ENCODE data around the gene CALD1.

The CALD1 gene

GRCh38 chr7:134789967-134790685 is 10.7 kb downstream of the CALD1 start:
- DNase-seq: no peak

GRCh38 chr7:134792968-134793367 is 13.5 kb downstream of the CALD1 start:
- no peak for DNase-seq

DNA sequence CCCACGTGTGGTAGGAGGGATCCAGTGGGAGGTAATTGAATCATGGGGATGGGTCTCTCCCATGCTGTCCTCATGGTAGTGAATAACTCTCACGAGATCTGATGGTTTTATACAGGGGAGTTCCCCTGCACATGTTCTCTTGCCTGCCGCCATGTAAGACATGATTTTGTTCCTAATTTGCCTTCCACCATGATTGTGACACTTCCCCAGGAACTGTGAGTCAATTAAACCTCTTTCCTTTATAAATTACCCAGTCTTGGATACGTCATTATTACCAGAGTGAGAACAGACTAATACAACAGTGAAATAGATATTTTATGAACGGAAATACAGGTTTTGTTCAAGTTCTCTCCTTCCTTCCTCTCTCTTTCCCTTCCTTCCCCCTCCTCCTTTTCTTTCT is 15.8 kb downstream of the CALD1 start:
- no peak for DNase-seq

- no peak for DNase-seq
Observed at GRCh38 chr7:134798155-134798554, 18.7 kb downstream of the CALD1 start.

GRCh38 chr7:134799377-134799776 is 19.9 kb downstream of the CALD1 start:
- no peak for DNase-seq

DNA sequence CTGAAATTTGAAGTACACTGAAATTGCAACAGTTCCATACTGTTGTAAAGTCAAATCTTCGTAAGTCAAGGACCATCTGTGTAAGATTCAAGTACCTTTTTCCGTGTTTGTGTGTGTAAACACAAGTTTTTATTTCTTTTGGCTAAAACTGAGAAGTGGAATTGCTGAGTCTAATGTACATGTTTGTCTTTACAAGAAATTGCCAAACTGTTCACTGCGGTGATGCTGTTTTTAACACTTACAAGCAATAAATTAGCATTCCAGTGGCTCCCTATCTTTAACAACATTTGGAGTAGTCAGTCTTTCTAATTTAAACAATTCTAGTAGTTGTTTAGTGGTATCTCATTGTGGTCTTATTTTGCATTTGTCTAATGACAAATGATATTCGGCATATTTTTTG is 23.3 kb downstream of the CALD1 start:
- DNase-seq: no peak

- DNase-seq: no peak
Observed at GRCh38 chr7:134804351-134804750, 24.9 kb downstream of the CALD1 start.

- no peak for DNase-seq
Observed at GRCh38 chr7:134804854-134805253, 25.4 kb downstream of the CALD1 start.

GRCh38 chr7:134806197-134806596 is 26.8 kb downstream of the CALD1 start:
- no peak for DNase-seq

DNA sequence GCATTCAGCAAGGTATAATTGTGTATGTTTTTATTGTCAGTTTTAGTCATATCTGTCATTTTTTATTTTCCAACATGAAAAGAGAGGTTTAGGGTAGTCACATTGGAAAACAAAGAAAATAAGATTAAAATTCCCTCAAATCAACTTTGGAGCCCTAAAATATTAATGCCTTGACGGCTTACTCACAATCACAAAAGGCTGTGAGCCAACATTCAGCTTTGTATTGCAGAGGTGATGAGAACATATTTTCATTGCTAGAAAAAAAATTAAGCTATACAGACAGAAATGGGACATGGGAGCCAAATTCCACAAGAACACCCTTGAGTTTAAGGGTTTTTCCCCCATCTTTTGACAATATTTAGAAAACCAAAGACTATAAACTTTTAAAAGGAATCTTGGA is 30.2 kb downstream of the CALD1 start:
- no peak for DNase-seq

- no peak for DNase-seq
Observed at GRCh38 chr7:134811765-134812164, 32.3 kb downstream of the CALD1 start.

DNA sequence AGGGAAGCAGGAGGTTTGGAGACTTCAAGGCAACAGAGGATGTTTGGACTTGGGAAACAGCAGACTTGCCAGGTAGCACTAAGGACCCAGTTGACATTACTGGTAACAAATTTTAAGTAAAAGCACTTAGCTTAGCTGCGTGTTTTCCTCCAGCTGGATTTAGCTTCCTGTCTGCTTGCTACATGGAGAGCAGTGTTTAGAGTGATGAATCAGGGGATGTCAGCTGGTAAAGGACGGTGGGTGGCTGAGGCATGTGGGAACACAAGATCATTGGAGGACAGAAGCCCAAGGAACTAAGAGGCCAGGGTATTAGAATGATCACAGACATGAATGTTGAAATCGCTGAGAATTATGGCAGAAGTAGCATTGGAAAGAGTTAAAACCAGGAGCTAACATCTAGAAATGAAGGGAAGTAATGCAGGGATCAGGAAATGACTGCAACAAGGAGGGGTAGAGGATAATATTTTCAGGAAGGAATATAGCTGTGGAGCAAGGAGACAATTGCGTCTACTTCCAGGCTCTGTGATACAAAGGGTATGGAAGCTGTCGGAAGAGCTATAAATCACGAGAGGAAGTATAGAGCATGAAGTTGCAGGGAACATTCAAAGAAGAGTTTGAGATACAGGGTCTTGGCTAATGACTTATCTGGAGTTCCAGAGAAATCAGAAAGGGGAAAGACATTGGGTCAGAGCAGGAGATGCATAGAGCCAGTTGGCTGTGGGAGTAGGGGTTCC is 34.4 kb downstream of the CALD1 start:
- DNase-seq: no peak

- DNase-seq: no peak
Observed at GRCh38 chr7:134814730-134815364, 35.4 kb downstream of the CALD1 start.

DNA sequence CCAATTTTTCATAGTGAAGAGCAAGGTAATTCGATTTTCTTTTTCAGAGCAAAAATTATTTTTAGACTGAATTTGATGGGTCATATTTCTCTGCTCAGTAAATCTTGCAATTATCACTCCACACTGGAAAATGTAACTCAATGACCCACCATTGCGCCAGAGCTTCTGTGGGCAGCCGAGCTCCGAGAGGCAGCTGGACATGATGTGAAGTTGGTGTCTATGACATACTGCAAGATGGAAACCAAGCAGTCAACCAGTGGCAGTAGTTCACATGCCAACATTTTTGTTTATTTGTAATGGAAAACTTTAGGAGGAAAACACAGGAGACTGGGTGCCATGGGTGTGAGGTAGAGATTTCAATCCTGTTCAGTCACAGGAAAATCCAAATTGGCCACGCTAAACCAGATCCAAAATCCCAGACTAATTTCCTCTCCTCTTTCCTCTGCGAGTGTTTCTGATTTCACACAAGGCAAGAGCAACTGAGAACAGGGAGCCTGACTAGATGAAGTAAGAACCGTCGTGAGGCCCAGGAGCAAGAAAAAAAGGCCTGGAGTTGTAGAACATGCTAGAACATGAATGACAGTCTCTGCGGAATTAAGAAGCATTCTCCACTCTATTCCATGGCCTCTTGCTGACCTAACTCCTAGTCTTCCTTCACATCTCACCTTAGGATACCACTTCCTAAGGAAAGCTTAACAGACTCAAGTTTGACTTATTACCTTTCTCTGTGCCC is 39.3 kb downstream of the CALD1 start:
- DNase-seq: no peak

DNA sequence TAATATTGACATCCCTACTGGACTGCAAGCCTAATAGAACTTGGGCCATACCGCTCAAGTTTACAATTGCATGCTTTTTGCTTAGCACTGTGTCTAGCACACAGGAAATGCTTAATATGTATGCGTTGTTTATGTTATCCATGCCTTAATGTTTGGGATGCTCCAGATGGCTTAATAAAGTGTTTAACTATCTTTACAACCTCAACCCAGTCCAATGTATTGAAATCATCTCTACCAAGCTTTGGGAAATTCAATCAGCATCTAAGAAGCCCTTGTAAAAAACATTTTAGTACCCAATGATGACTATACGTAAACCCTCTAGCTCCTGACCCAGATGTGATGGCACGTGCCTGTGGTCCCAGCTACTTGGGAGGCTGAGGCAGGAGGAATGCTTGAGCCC is 40.0 kb downstream of the CALD1 start:
- DNase-seq: no peak

DNA sequence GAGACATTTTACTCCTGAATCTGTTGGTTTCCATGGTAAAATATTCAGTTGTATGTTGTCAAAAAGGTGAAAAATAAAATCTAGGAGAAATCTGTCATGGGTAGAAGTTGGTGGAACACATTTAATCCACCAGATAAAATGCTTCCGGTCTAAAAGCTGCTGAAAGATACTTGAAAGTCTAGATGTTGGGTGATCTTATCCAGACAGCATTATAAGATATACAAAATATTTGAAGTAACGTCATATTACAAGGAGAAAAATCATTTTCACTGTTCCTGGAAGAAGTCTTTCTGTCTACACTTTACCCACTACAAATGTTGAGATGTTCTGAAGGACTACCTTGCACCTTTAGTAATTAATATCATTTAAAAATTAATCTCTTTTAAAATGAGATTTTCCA is 40.9 kb downstream of the CALD1 start:
- no peak for DNase-seq

DNA sequence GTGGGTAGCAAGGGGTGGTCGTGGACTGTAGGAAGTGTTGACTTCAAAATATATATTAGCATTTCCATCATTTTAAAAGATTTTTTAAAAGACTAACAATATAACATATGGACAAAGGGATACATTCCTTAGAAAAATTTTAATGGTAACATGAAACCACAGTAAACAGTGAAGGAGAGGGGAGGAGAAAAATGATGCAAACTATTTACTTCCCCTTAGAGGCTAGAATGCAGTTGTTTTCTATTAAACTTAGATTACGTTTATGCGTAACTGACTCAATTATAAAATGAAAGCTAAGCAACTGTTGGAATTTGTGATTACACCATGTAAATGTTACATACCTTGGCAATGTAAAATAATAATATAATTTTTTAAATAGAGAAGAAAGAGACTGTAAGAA is 41.3 kb downstream of the CALD1 start:
- no peak for DNase-seq

GRCh38 chr7:134823400-134823799 is 44.0 kb downstream of the CALD1 start:
- DNase-seq: no peak

DNA sequence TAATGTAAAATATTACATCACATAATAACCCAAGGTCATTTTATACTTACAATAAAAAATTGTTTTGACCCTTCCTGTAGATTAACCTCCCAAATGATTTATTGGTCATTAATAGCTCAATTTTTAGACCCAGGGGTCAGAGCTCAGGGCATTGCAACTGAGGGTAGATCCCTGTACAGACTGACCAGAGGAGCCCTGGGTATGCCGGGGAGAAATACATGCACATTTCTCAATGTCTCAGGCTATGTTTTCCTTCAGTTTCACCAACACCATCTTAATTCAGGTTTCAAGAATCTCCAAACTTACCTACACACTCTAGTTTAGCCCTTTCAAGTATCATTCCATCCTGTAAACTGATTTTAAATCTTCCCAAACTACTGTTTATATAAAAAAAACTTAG is 46.2 kb downstream of the CALD1 start:
- DNase-seq: no peak

GRCh38 chr7:134826105-134826504 is 46.7 kb downstream of the CALD1 start:
- DNase-seq: no peak

GRCh38 chr7:134827436-134827835 is 48.0 kb downstream of the CALD1 start:
- DNase-seq: no peak

DNA sequence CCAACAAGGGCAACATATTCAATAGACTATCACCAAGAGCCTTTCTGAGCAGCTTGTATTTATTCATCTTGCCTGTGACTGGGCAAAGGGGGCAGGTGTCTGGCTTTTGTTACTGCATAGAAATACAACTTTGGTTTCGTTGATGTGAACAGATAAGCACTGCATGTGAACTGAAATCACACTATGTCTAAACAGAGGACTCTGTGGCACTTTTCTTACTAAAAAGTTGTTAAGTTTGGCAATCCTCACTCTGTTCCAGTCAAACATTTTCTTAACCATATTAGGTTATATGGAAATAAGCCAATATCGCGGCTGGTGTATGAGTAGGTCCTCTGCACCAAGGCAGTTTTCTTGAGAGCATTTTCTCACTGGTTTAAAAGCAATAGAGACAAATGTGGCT is 48.5 kb downstream of the CALD1 start:
- DNase-seq: no peak

GRCh38 chr7:134828361-134828760 is 48.9 kb downstream of the CALD1 start:
- DNase-seq: no peak

Measured in GF-D8 (cell line).